NCI-H146 treated with DMSO at 0.1 percent for 48 hours (cell line): ENCODE measurements around the gene RRM1.
"Not testable (repeated sequence)": the region's sequence is repeated elsewhere in the genome, so short reads cannot be mapped to it uniquely, and the experiment has no call there.

Experiments used
- DNase-seq: peaks from one replicate; lab custom pipeline; 2025; ENCODE audit not compliant: unreplicated experiment; lab: John Stamatoyannopoulos, UW

Gene RRM1

GRCh38 chr11:4094348-4095291 lies at the start of gene RRM1:
RRM1 (plus strand) TSS chr11:4094799; CDS start chr11:4095013, 214 bp downstream.
- DNase-seq, result peak; percentile 91

GRCh38 chr11:4044976-4045646 lies 49.5 kb upstream of the RRM1 start:
- DNase-seq, result no peak

DNA sequence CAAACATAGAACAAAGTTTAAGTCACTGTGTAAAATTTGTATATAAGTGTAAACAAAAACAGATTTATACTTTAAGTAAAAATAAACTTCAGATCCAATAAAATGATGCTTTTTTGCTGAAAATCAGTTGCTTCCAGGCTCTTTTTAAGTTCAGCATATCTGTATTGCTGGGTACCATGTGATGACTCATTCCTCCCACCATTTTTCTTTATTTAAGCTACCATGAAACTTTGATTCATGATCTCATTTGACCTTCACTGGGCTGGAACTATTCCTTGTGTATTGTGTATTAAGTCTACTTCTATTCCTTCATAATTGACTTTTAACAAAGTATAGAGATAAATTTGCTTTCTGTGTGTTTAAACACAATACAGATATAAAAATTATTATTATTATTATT lies 46.3 kb upstream of the RRM1 start:
- DNase-seq, result no peak

GRCh38 chr11:4049006-4049405 lies 45.6 kb upstream of the RRM1 start:
- no peak for DNase-seq

GRCh38 chr11:4050138-4050537 lies 44.5 kb upstream of the RRM1 start:
- DNase-seq, result no peak

- not testable (repeated sequence) for DNase-seq
These were observed 41.4 kb upstream of the RRM1 start for GRCh38 chr11:4053200-4053599.

DNA sequence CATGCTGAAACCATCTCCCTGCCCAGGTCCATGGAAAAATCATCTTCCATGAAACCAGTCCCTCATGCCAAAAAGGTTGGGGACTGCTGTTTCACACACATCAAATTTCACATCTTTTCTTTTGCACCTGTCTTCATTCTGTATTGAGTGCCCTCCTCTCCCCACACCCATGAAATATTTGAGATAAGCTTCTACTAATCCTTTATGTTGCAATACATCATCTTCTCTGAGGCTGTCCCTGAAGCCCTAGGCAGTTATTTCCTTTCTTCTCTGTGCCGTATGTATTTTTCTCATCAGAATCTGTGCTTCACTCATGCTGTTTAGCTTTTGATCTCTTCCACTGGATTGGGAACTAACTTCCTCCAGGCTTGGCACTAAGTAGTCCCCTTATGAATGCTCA lies 40.0 kb upstream of the RRM1 start:
- DNase-seq, result no peak

GRCh38 chr11:4059424-4059823 lies 35.2 kb upstream of the RRM1 start:
- no peak for DNase-seq

DNA sequence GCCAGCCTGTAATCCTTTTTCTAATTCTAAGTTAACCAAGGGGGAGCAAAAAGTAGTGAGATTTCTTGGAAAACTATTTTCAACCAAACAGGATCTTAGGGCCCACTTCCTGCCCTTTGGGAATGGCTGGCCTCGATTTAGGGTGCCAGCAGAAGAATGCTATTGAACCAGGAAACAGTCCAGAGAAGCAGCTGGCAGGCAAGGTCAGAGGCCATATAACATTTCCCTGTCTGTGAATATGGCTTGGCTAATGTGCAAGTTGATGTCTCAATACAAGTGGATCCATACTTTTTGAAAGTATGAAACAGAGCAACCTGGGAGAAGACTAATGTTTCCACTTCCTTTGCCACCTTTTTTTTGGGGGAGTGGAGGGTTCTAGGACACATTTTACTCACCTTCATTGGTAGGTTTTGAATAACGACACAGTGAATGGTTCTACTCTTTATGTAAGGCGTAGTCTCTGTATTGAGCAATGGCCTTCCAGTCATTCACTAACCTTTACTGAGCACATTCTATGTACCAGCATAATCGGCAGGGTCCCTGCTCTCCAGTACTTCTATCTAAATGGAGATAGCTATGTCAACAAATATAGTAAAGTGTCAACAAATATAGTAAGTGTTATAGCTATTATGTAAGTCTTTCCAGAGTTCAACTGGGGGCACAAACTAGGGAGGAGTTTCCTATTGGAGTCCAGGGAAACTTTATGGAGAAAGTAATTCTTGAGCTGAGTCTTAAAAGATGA lies 34.2 kb upstream of the RRM1 start:
- no peak for DNase-seq

GRCh38 chr11:4061700-4062099 lies 32.9 kb upstream of the RRM1 start:
- no peak for DNase-seq

DNA sequence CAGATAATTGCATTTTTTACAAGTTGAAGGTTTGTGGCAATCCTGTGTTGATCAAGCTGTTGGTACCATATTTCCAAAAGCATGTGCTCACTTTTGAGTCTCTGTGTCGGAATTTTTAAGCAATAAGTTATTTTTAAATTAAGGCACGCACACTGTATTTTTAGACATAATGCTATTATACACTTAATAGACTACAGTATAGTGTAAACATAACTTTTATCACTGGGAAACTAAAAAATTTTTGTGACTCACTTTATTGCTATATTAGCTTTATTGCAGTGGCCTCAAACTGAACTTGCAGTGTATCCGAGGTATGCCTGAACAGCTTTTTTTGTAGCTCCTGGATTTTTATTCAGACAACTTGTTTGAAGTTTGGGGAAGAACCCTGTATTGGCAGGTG lies 31.3 kb upstream of the RRM1 start:
- no peak for DNase-seq

DNA sequence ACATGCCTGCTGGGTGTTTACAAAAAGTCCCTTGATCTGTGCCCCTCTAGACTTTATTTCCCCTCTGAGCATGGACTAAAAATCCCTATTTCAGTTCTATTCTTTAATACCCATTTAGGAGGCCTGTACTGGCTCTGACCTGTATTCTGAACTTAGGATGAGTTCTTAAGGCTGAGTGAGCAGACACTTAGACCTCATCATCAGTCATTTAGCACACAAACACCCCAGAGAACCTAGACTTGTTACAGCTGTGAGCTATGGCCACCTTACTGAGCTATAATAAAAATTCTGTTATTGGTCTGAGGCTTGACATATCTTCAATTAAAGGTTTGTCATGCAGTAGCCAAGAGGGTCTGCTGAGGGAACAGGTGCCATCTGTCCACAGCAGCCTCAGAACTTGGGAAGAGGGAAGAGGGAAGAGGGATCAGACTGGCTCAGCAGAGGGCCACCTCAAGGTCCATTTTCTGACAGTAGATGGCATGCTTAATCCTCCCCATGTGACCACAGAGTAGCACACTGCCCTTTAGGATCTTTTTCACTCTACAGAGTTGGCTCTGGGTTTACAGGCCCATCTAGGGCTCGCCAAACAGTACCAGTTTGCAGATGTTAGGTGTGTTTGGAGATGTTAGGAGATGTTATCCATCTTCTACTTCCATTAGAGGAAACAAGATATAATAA lies 30.2 kb upstream of the RRM1 start:
- DNase-seq, result no peak

- DNase-seq, result no peak
These were observed 29.5 kb upstream of the RRM1 start for GRCh38 chr11:4065086-4065485.

GRCh38 chr11:4065601-4066377 lies 28.8 kb upstream of the RRM1 start:
- DNase-seq, result no peak

GRCh38 chr11:4066910-4067309 lies 27.7 kb upstream of the RRM1 start:
- no peak for DNase-seq

GRCh38 chr11:4068962-4069361 lies 25.6 kb upstream of the RRM1 start:
- no peak for DNase-seq

DNA sequence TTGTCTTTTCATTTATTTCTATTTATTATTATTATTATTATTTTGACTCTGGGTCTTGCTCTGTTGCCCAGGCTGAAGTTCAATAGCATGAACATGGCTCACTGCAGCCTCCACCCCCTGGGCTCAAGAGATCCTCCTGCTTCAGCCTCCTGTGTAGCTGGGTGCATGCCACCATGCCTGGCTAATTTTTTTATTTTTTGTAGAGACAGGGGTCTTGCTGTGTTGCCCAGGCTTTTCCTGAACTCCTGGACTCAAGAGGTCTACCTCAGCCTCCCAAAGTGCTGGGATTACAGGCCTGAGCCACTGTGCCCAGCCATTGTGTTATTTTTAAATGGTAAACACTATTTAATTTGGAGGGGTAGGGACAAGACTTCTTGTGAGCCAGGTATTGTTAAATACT lies 23.3 kb upstream of the RRM1 start:
- DNase-seq, result no peak

DNA sequence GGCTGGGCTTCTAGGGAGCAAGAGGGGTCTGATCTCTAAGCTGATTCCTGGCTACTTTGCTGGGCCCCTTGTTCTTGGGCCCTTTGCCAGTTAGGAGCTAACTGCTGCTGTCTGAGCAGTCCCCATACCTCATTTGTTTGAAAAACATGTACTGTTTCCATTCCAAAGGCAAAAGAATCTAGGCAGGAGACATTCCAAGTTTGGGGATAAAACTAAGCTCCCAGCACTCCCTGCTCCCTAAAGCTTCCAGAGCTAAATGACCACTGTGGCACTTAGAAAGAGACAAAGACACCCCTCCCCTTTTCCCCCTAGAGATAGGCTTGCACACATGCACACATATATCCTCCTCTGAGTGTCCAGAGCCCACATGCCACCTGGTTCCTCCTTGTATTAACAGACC lies 22.7 kb upstream of the RRM1 start:
- DNase-seq, result no peak

DNA sequence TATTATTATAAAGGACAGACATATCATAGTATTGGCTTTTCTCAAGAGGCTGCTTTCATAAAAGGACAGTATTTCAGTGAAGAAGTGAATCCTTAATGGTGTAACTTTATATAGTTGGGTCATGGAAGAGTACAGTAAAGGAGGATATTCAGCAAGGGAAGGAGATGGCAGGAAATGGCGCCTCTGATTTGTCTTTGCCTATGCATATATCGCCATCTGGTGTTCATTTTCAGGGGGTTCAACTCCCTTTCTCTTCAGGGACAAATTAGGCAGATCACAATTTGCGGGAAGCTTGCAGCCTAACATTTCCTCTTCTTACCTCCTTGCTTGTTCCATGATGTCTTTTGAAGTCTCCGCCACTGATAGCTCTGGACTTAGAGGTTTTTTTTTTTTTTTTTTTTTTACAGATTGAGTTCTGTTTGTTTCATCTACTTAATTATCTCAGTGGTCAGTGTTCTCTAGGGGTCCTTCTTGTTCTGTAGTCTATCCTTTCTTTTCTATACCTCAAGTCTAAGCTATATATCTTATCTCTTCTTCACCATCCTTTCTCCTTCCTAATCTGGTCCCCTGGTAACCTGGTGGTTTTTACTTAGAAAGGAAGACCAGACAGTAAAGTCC lies 21.8 kb upstream of the RRM1 start:
- peak; percentile 80 for DNase-seq

DNA sequence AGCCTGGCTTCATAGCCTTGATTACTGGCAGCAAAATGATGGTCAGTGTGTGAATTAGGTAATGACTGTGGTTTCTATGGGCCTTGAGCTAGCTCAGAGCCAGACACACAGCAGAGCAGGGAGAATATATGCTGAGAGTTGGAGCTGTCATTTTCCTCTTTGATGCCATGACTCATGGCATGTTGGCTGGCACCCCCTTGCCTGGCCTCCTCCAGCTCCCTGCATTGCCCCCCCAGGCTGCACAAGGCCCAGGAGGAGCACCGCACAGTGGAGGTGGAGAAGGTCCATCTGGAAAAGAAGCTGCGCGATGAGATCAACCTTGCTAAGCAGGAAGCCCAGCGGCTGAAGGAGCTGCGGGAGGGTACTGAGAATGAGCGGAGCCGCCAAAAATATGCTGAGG lies 20.3 kb upstream of the RRM1 start:
- DNase-seq, result no peak
